NB4 (cell line): ENCODE measurements around the gene DIP2C.
"Not testable (repeated sequence)": the region's sequence is repeated elsewhere in the genome, so short reads cannot be mapped to it uniquely, and the experiment has no call there.

Source experiments
- DNase-seq: peaks from one replicate; pipeline ENCODE4 v3.0.0; 2010; ENCODE audit warnings: low read depth
- H3K4me3 ChIP-seq: one replicate; pipeline ENCODE4 v1.5.1; 2011; ENCODE audit warnings: mild to moderate bottlenecking, low read depth, low read length, moderate library complexity
- MYC ChIP-seq: IDR thresholded peaks from 2 replicates; pipeline ENCODE4 v1.6.1; 2011; ENCODE audit warnings: low read depth, low read length
- POLR2A ChIP-seq: IDR thresholded peaks from 2 replicates; pipeline ENCODE4 v1.6.1; 2011; ENCODE audit warnings: mild to moderate bottlenecking; ENCODE audit not compliant: insufficient read length; ENCODE audit errors: extremely low read depth
- TF ChIP-seq, protein P1 (sequence below): IDR thresholded peaks from one replicate; pipeline ENCODE4 v1.5.1; 2012; ENCODE audit warnings: low read depth, low read length
- TF ChIP-seq, protein P2 (sequence below): IDR thresholded peaks from 2 replicates; pipeline ENCODE4 v1.6.1; 2011; ENCODE audit warnings: low read depth, low read length

DIP2C gene

GRCh38 chr10:534047-534566 lies 155.4 kb downstream of the DIP2C start:
- no peak overlapping the region for H3K4me3 ChIP-seq
- DNase-seq: no peak
- TF ChIP-seq POLR2A: no peak
- TF ChIP-seq, protein P1, sequence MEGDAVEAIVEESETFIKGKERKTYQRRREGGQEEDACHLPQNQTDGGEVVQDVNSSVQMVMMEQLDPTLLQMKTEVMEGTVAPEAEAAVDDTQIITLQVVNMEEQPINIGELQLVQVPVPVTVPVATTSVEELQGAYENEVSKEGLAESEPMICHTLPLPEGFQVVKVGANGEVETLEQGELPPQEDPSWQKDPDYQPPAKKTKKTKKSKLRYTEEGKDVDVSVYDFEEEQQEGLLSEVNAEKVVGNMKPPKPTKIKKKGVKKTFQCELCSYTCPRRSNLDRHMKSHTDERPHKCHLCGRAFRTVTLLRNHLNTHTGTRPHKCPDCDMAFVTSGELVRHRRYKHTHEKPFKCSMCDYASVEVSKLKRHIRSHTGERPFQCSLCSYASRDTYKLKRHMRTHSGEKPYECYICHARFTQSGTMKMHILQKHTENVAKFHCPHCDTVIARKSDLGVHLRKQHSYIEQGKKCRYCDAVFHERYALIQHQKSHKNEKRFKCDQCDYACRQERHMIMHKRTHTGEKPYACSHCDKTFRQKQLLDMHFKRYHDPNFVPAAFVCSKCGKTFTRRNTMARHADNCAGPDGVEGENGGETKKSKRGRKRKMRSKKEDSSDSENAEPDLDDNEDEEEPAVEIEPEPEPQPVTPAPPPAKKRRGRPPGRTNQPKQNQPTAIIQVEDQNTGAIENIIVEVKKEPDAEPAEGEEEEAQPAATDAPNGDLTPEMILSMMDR: no peak

- no peak for DNase-seq
- no peak overlapping the region for H3K4me3 ChIP-seq
- no peak for TF ChIP-seq MYC
- TF ChIP-seq, protein P1: no peak
- TF ChIP-seq POLR2A: no peak
- TF ChIP-seq, protein P2, sequence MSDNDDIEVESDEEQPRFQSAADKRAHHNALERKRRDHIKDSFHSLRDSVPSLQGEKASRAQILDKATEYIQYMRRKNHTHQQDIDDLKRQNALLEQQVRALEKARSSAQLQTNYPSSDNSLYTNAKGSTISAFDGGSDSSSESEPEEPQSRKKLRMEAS: no peak
These were observed 155.9 kb downstream of the DIP2C start for GRCh38 chr10:533611-534010.

DNA sequence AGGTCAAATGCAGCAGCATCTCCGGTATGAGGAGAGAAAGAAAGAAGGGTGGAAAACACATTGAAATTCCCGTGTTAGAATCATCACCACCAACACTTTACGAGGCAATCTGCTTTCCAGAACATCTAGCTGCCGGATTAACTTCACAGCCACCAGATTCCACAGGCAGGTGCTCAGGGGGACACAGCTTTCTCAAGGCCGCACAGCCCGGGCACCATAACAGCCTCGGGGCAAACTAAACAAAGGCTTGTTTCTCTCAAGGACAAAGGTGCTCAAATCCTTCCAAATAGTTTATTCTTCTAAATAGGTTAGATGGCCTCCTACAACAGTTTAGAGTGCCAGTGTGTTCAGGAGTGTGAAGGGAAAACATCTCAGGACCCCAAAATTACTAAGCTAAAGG lies 156.3 kb downstream of the DIP2C start:
- no peak for DNase-seq
- TF ChIP-seq, protein P2: no peak
- TF ChIP-seq MYC (no peak), POLR2A (no peak)
- TF ChIP-seq, protein P1: no peak

DNA sequence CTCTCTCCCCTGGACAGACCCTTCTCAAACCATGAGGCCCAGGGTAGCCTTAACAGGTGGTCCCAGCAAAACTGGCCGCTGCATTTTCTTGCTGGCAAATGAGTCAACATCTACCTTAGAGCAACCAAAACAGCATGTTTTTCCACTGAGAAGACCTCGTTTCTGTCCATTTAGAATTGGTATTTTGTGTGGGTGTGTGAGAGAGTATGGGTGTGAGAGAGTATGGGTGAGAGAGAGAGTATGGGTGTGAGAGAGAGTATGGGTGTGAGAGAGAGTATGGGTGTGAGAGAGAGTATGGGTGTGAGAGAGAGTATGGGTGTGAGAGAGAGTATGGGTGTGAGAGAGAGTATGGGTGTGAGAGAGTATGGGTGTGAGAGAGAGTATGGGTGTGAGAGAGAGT lies 157.1 kb downstream of the DIP2C start:
- DNase-seq, H3K4me3 ChIP-seq: not testable (repeated sequence)

More for the DNA sequence above, 156.3 kb downstream of the DIP2C start:
- H3K4me3 ChIP-seq: no peak overlapping the region

DNA sequence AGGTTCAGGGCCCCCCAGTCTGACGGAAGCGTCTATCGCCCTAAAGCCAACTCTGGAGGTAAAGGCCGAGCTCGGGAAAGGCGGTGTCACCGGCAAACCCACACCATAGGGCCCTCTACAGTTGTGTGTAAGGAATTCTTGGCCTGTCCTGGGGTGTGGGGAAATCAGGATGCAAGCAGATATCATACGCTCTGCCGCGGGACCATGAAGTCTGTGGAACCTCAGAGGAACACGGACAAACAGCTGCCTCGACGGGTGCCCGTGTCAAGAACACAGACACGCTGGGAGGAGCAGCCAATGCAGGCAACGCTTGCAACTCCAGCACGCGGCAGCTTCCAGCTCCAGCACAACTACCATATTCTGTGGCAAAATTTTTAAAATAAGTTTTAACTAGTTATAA lies 157.9 kb downstream of the DIP2C start:
- TF ChIP-seq, protein P2: no peak
- no peak for TF ChIP-seq MYC
- TF ChIP-seq POLR2A: no peak
- TF ChIP-seq, protein P1: no peak
- no peak overlapping the region for H3K4me3 ChIP-seq
- no peak for DNase-seq

GRCh38 chr10:530717-531116 lies 158.8 kb downstream of the DIP2C start:
- no peak for TF ChIP-seq POLR2A
- no peak for TF ChIP-seq MYC
- DNase-seq: no peak
- H3K4me3 ChIP-seq: no peak overlapping the region

DNA sequence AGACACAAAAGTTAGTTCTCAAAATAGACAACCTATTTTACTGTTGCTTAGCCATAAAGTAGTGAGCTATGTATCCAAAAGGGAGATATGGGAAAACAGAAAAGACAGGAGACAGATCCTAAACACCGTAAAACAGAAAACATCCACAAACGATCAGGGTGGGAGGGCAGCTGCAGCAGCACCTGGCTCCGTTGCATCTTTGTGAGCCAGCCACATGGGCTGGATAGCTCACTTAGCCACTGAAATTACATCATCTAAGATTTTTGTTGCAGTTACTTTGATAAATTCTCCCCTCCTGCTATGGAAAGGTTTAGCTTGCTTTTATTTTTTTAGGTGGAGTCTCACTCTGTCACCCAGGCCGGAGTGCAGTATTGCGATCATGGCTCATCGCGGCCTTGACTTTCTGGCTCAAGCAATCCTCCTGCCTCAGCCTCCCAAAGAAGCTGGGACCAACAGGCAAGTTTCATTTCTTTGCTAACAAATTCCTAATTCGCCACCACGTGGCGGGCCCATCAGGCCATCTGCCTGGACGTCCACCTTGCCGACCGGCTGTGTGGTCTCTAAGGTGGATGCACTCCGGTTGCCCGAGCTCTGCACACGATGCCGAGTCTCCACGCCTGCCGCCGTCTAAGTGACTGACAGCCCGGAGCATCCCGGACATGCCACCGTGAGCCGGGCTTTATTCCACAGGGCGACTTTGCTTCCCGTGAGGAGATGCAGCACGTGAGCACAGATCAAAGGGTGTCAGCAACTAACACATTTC lies 159.8 kb downstream of the DIP2C start:
- H3K4me3 ChIP-seq: no peak overlapping the region
- TF ChIP-seq, protein P2: no peak
- TF ChIP-seq, protein P1: no peak
- TF ChIP-seq MYC: no peak
- no peak for TF ChIP-seq POLR2A
- no peak for DNase-seq
